DOHH2 (cell line): ENCODE data around the gene ERC2.

Source experiments
- CTCF ChIP-seq: fragments of 200-600 bp; sonication (generic); IDR thresholded peaks from one replicate; pipeline ENCODE4 v1.5.1; 2014; ENCODE audit warnings: antibody characterized with exemption, mild to moderate bottlenecking, low read depth, low read length; ENCODE audit not compliant: poor library complexity, severe bottlenecking
- EZH2phosphoT487 ChIP-seq: fragments of 200-600 bp; sonication (generic); IDR thresholded peaks from 2 replicates; pipeline ENCODE4 v1.6.1; 2017; ENCODE audit warnings: borderline replicate concordance, mild to moderate bottlenecking, antibody characterized with exemption, low read length, moderate library complexity, mixed read lengths

- TF ChIP-seq CTCF (no peak), EZH2phosphoT487 (no peak)
Observed at GRCh38 chr3:56119575-56120349, 348.5 kb downstream of the ERC2 start.
